Endothelial cell of umbilical vein (primary cell): ENCODE measurements around the gene PGLYRP4. TPM values are rescaled to one million over a fixed set of nuclear protein-coding genes. Genes with fewer than 3 reads are reported as not detected.

Experiments
- BruUV-seq: library from RNA; stranded (reverse); fragments of 400-500 nt; replicated peaks from 2 replicates; lab custom pipeline; 2021; lab: Mats Ljungman, UMichigan
- CTCF ChIA-PET: fragments of 300-600, 350-600 bp; sonication (Branson Sonifier 250); formaldehyde crosslinking; loops from one replicate; lab custom pipeline; 2021; ENCODE audit warnings: antibody characterized with exemption, inconsistent platforms; lab: Charles Lee
- POLR2A ChIA-PET: fragments of 300-600, 350-600 bp; sonication (Branson Sonifier 250); formaldehyde crosslinking; loops from one replicate; lab custom pipeline; 2021; ENCODE audit warnings: antibody characterized with exemption, inconsistent platforms; lab: Charles Lee
- DNase-seq: peaks from one replicate; pipeline ENCODE4 v3.0.0-alpha.2; 2011; ENCODE audit warnings: low read depth, low spot score
- FAIRE-seq: peaks from 2 replicates; lab custom pipeline; 2011; peaks lifted over from hg19 to GRCh38; lab: Jason Lieb, UNC
- H2AFZ ChIP-seq: 2 replicates; pipeline ENCODE4 v1.6.0; 2012; ENCODE audit warnings: low read depth, low read length, control low read depth, inconsistent platforms
- H3K27ac ChIP-seq: 2 replicates; pipeline ENCODE4 v1.5.1; 2011; ENCODE audit warnings: low read depth, mild to moderate bottlenecking, control low read depth, low read length, moderate library complexity; ENCODE audit not compliant: insufficient read depth
- H3K27me3 ChIP-seq, 2 experiments: 2 replicates each; pipeline versions ENCODE4 v1.6.0 to v1.6.1; 2011; ENCODE audit warnings: low read length in 2 of 2, mixed read lengths in 1 of 2; ENCODE audit not compliant: control insufficient read depth in 2 of 2, insufficient read depth in 2 of 2
- H3K36me3 ChIP-seq, 2 experiments: 2 replicates in 1 of 2; 3 replicates in 1 of 2; pipeline ENCODE4 v1.5.1; 2011; ENCODE audit warnings: low read length in 2 of 2, mild to moderate bottlenecking in 1 of 2, moderate library complexity in 1 of 2; ENCODE audit not compliant: control insufficient read depth in 2 of 2, insufficient read depth in 2 of 2; ENCODE audit errors: extremely low read depth in 1 of 2
- H3K4me1 ChIP-seq: 3 replicates; pipeline ENCODE4 v1.5.1; 2011; ENCODE audit warnings: mild to moderate bottlenecking, low read length; ENCODE audit not compliant: control insufficient read depth, insufficient read depth; ENCODE audit errors: extremely low read depth
- H3K4me2 ChIP-seq: 2 replicates; pipeline ENCODE4 v1.6.1; 2011; ENCODE audit warnings: low read length, control low read depth, mixed read lengths; ENCODE audit not compliant: insufficient read depth
- H3K4me3 ChIP-seq, 3 experiments: fragments of 200-600 bp in 1 of 3; sonication (generic), shearing (Covaris generic) in 1 of 3; replicated peaks in 1 of 3; 2 replicates each; pipeline ENCODE4 v1.5.1; 2011 to 2016; ENCODE audit warnings: control low read depth in 3 of 3, low read length in 3 of 3, mild to moderate bottlenecking in 2 of 3, inconsistent platforms in 1 of 3, low read depth in 1 of 3, moderate library complexity in 1 of 3; ENCODE audit not compliant: insufficient read depth in 1 of 3
- H3K79me2 ChIP-seq: 2 replicates; pipeline ENCODE4 v1.6.0; 2012; ENCODE audit warnings: low read length, inconsistent platforms; ENCODE audit not compliant: control insufficient read depth, insufficient read depth
- H3K9ac ChIP-seq: replicated peaks from 2 replicates; pipeline ENCODE3; 2011; ENCODE audit warnings: low read length, control low read depth; ENCODE audit not compliant: insufficient read depth; ENCODE audit errors: extremely low read depth
- H3K9me1 ChIP-seq: replicated peaks from 3 replicates; pipeline ENCODE4 v1.6.0; 2011; ENCODE audit warnings: mild to moderate bottlenecking, low read length; ENCODE audit not compliant: control insufficient read depth, insufficient read depth; ENCODE audit errors: extremely low read depth
- H3K9me3 ChIP-seq: replicated peaks from 2 replicates; pipeline ENCODE4 v1.5.1; 2012; ENCODE audit warnings: low read length, inconsistent platforms; ENCODE audit not compliant: control insufficient read depth, insufficient read depth
- H4K20me1 ChIP-seq: replicated peaks from 2 replicates; pipeline ENCODE3; 2011; ENCODE audit warnings: mild to moderate bottlenecking, low read length; ENCODE audit not compliant: control insufficient read depth, insufficient read depth; ENCODE audit errors: extremely low read depth
- EZH2 ChIP-seq: IDR thresholded peaks from 2 replicates; pipeline ENCODE4 v1.6.1; 2012; ENCODE audit warnings: borderline replicate concordance, low read depth, mild to moderate bottlenecking, moderate library complexity, low read length, inconsistent platforms; ENCODE audit not compliant: severe bottlenecking
- FOS ChIP-seq: IDR thresholded peaks from 2 replicates; pipeline ENCODE4 v1.6.1; 2011; ENCODE audit warnings: mild to moderate bottlenecking, low read length, moderate library complexity, borderline replicate concordance; ENCODE audit not compliant: insufficient read depth
- GATA2 ChIP-seq: IDR thresholded peaks from 2 replicates; pipeline ENCODE4 v1.7.0; 2011; ENCODE audit warnings: low read depth, mild to moderate bottlenecking, moderate library complexity, mixed read lengths, low read length; ENCODE audit not compliant: insufficient read length, insufficient read depth
- JUN ChIP-seq: IDR thresholded peaks from 2 replicates; pipeline ENCODE4 v1.6.1; 2011; ENCODE audit warnings: borderline replicate concordance, low read depth; ENCODE audit not compliant: insufficient read length, insufficient read depth
- MYC ChIP-seq: IDR thresholded peaks from one replicate; pipeline ENCODE4 v1.6.1; 2011; ENCODE audit warnings: mild to moderate bottlenecking, low read depth, low read length
- POLR2A ChIP-seq: IDR thresholded peaks from 2 replicates; pipeline ENCODE4 v1.6.1; 2012; ENCODE audit warnings: low read depth, mild to moderate bottlenecking, control low read depth, low read length
- POLR2AphosphoS5 ChIP-seq: IDR thresholded peaks from 2 replicates; pipeline ENCODE4 v1.6.1; 2012; ENCODE audit warnings: low read depth, mild to moderate bottlenecking, control low read depth, low read length, moderate library complexity; ENCODE audit not compliant: insufficient read depth
- dilution Hi-C: fragments of 300-500 bp; cut with MboI; formaldehyde crosslinking; loops from one replicate; pipeline ENCODE4 v1.15.0; 2019; ENCODE audit warnings: low sequenced_read_pairs; ENCODE audit not compliant: extremely low pct_ligation_motif_present
- intact Hi-C: fragments of 100-400 bp; cut with micrococcal nuclease; formaldehyde crosslinking; loops from one replicate; pipeline ENCODE4 v1.10.0; 2022
- polyA plus RNA-seq, 4 experiments: library from polyadenylated mRNA; depleted of rRNA in 3 of 4; stranded (reverse) in 3 of 4; unstranded in 1 of 4; fragments of >200 nt; gene quantifications; 2 replicates each; pipeline versions ENCODE4 v1.2.1 to v1.2.3, GENCODE V29; 2011 to 2012; ENCODE audit warnings: missing spikeins in 1 of 4
- total RNA-seq: library from RNA; stranded (reverse); gene quantifications from 2 replicates; pipeline ENCODE4 v1.2.3, GENCODE V29; 2021
- TF ChIP-seq, protein P1 (sequence below): IDR thresholded peaks from 2 replicates; pipeline ENCODE4 v1.6.1; 2011; ENCODE audit not compliant: insufficient read depth, insufficient read length
- TF ChIP-seq, protein P2 (sequence below), 2 donors: IDR thresholded peaks; 1 replicate in 1 of 2; 2 replicates in 1 of 2; pipeline ENCODE4 v1.5.1; 2011; ENCODE audit warnings: low read length in 2 of 2, mild to moderate bottlenecking in 2 of 2, moderate library complexity in 2 of 2, control low read depth in 1 of 2, inconsistent platforms in 1 of 2, low read depth in 1 of 2; ENCODE audit not compliant: insufficient read depth in 1 of 2; ENCODE audit errors: extremely low read depth in 1 of 2

The PGLYRP4 gene
- total and polyA plus RNA-seq, 2 donors (not counting 3 experiments of a cell fraction or from before 2014, with no cell fraction given): not detected

DNA sequence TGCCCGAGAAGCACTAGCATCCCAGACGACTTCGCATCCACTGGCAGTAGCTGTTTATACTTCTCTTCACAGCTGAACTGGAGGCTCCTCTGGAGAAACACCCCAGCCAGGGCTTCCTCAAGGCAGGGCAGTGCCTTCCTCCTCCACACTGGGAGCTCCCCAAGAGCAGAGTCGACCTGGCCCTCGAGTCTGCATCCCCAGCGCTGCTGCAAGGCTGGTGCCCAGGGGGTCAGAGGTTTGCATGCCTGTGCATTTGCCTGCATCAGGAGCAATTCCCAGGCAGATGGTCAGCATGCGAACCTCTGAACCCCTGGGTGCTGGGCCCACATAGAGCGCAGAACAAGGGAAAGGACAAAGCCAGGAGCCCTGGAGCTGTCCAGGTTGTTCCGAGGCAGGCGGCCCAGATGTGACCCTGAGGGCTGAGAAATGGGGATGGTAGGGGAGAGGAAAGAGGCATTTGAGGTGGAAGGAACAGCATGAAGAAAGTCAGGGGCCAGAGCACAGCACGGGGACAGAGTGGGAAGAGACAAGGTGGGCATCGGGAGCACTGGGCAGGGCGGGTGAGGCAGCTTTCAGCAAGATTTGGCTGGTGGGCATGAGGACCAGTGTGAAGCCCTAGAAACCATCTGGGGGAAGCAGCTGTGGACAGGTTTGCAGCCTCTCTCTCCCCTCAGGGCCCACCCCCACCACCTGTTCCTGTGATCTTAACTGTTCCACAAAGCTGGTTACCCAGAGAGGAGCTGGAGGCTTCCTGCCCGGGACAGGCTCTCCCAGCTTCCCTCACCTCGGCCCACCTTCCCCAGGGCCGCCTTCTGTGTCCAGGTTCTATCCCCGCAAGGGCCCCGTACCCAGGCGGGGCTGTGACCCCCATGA lies 48.6 kb upstream of the PGLYRP4 start:
- no peak overlapping the region for H3K4me2 ChIP-seq
- H3K79me2 ChIP-seq: no peaks in the 10 kb centered on the region
- no peaks in the 10 kb centered on the region for H3K9me3 ChIP-seq
- no peaks in the 10 kb centered on the region for H3K36me3 ChIP-seq
- no peak for TF ChIP-seq GATA2
- TF ChIP-seq POLR2AphosphoS5: no peak
- TF ChIP-seq EZH2: no peak
- TF ChIP-seq POLR2A: no peak
- TF ChIP-seq FOS: no peak
- no peak for TF ChIP-seq JUN
- TF ChIP-seq, protein P1, sequence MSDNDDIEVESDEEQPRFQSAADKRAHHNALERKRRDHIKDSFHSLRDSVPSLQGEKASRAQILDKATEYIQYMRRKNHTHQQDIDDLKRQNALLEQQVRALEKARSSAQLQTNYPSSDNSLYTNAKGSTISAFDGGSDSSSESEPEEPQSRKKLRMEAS: no peak
- TF ChIP-seq MYC: no peak
- TF ChIP-seq, protein P2, sequence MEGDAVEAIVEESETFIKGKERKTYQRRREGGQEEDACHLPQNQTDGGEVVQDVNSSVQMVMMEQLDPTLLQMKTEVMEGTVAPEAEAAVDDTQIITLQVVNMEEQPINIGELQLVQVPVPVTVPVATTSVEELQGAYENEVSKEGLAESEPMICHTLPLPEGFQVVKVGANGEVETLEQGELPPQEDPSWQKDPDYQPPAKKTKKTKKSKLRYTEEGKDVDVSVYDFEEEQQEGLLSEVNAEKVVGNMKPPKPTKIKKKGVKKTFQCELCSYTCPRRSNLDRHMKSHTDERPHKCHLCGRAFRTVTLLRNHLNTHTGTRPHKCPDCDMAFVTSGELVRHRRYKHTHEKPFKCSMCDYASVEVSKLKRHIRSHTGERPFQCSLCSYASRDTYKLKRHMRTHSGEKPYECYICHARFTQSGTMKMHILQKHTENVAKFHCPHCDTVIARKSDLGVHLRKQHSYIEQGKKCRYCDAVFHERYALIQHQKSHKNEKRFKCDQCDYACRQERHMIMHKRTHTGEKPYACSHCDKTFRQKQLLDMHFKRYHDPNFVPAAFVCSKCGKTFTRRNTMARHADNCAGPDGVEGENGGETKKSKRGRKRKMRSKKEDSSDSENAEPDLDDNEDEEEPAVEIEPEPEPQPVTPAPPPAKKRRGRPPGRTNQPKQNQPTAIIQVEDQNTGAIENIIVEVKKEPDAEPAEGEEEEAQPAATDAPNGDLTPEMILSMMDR (IDR thresholded peaks at IDR 0.05; ENCODE audit: extremely low read depth in 1 of 2, insufficient read depth in 1 of 2, low read depth in 1 of 2, low read length in 2 of 2): no peak
- intact Hi-C loops: no loop called here
- H3K4me1 ChIP-seq: no peaks in the 10 kb centered on the region
- H3K4me3 ChIP-seq: no peak overlapping the region
- no peaks in the 10 kb centered on the region for H3K9me1 ChIP-seq
- no peak overlapping the region for H3K27ac ChIP-seq
- DNase-seq: no peak
- CTCF ChIA-PET: no interaction called here
- BruUV-seq: no TSS peak
- H3K9ac ChIP-seq: no peak overlapping the region
- POLR2A ChIA-PET: no interaction called here
- FAIRE-seq: no peak
- dilution Hi-C loops: no loop called here
- no peak overlapping the region for H2AFZ ChIP-seq
- peaks cover 0 to 2% of the 10 kb centered on the region in 2 experiments for H3K27me3 ChIP-seq
- no peaks in the 10 kb centered on the region for H4K20me1 ChIP-seq
